ENCODE results near the gene SGK2. TPM values are rescaled to one million over a fixed set of nuclear protein-coding genes. Genes with fewer than 3 reads are reported as not detected.
A peak's percentile ranks its signal among the peaks of the same experiment; 100 is the strongest.

SGK2 gene
- total and polyA plus RNA-seq, 9 of the 15 experiments (the other 6 are each of a cell fraction or from before 2014, with no cell fraction given) = 0.07 to 0.31 (median 0.15) TPM; not detected in 2

DNA sequence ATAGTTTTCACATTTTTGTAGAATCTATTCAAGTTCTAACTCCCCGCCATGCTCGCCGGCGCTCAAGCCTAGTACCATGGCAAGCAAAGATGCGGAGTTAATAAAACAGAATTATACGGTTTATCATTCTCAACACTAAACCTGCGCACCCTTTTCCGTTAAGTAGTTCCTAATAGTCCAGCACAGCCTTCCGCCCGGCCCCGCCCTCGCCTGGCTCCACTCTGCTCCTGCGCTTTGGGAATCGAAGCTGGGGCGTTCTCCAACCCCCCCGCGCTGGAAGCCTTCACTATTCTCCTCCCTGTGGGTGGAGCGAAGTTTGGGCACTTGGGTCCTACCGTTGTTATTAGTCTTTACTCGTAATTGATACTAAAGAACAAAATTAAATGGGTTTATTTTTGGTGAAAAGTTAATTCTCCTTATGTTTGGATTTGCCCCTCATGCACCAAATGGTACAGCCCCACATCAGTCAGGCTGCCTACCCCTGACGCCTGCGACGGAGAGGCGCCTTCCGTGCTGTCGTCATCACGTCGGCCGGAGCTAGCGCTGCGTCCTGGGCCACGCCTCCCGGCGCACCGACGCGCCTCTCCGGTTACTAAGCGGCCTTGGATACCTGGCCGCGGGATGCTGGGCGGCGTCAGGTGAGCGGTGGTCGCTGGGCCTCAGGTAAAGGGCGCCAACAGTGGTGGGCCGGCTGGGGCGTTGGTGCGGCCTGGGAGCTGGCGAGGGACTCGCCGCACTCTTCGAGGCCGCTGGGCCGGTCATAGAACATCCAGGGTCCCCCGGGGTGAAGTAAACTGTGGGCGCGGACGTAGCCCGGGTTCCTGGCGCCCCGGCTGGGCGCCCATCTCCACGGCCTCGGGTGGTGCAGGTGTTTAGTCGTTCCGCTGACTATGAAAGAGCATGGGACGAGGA lies 31.8 kb downstream of the SGK2 start, which contains the start of gene IFT52 (continued):
- TF ChIP-seq, protein P1, sequence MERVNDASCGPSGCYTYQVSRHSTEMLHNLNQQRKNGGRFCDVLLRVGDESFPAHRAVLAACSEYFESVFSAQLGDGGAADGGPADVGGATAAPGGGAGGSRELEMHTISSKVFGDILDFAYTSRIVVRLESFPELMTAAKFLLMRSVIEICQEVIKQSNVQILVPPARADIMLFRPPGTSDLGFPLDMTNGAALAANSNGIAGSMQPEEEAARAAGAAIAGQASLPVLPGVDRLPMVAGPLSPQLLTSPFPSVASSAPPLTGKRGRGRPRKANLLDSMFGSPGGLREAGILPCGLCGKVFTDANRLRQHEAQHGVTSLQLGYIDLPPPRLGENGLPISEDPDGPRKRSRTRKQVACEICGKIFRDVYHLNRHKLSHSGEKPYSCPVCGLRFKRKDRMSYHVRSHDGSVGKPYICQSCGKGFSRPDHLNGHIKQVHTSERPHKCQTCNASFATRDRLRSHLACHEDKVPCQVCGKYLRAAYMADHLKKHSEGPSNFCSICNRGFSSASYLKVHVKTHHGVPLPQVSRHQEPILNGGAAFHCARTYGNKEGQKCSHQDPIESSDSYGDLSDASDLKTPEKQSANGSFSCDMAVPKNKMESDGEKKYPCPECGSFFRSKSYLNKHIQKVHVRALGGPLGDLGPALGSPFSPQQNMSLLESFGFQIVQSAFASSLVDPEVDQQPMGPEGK (CRISPR knock-in tag; IDR thresholded peaks at IDR 0.05; ENCODE audit: borderline replicate concordance) = peak; percentile 65; the same call in 1 of the 2 replicates
- TF ChIP-seq, protein P2, sequence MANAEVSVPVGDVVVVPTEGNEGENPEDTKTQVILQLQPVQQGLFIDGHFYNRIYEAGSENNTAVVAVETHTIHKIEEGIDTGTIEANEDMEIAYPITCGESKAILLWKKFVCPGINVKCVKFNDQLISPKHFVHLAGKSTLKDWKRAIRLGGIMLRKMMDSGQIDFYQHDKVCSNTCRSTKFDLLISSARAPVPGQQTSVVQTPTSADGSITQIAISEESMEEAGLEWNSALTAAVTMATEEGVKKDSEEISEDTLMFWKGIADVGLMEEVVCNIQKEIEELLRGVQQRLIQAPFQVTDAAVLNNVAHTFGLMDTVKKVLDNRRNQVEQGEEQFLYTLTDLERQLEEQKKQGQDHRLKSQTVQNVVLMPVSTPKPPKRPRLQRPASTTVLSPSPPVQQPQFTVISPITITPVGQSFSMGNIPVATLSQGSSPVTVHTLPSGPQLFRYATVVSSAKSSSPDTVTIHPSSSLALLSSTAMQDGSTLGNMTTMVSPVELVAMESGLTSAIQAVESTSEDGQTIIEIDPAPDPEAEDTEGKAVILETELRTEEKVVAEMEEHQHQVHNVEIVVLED (CRISPR knock-in tag; IDR thresholded peaks at IDR 0.05) = peak; percentile 99
- TF ChIP-seq CXXC5 (CRISPR knock-in tag; IDR thresholded peaks at IDR 0.05) (peak; percentile 93), ZNF174 (CRISPR knock-in tag; IDR thresholded peaks at IDR 0.05) (no peak), TCF7L2 (IDR thresholded peaks at IDR 0.05; ENCODE audit: low read depth, low read length) (peak; percentile 90), ZBTB12 (CRISPR knock-in tag; IDR thresholded peaks at IDR 0.05) (peak; percentile 91), SRSF3 (IDR thresholded peaks at IDR 0.05; ENCODE audit: insufficient read depth, low read length) (no peak), GTF2F1 (IDR thresholded peaks at IDR 0.05; ENCODE audit: low read depth, low read length) (no peak), CHD1 (IDR thresholded peaks at IDR 0.05; ENCODE audit: low read length) (peak; percentile 53), KLF1 (tag; IDR thresholded peaks at IDR 0.05) (peak; percentile 70), TEAD1 (CRISPR knock-in tag; IDR thresholded peaks at IDR 0.05) (peak in 1 of 2 experiments; percentile 38; a peak in 2 of 4 replicates), CSDE1 (IDR thresholded peaks at IDR 0.05) (0 out of 4 replicates have a peak, but pooled peaks of 1 of the 2 experiments have one; percentile 34)
- TF ChIP-seq, protein P3, sequence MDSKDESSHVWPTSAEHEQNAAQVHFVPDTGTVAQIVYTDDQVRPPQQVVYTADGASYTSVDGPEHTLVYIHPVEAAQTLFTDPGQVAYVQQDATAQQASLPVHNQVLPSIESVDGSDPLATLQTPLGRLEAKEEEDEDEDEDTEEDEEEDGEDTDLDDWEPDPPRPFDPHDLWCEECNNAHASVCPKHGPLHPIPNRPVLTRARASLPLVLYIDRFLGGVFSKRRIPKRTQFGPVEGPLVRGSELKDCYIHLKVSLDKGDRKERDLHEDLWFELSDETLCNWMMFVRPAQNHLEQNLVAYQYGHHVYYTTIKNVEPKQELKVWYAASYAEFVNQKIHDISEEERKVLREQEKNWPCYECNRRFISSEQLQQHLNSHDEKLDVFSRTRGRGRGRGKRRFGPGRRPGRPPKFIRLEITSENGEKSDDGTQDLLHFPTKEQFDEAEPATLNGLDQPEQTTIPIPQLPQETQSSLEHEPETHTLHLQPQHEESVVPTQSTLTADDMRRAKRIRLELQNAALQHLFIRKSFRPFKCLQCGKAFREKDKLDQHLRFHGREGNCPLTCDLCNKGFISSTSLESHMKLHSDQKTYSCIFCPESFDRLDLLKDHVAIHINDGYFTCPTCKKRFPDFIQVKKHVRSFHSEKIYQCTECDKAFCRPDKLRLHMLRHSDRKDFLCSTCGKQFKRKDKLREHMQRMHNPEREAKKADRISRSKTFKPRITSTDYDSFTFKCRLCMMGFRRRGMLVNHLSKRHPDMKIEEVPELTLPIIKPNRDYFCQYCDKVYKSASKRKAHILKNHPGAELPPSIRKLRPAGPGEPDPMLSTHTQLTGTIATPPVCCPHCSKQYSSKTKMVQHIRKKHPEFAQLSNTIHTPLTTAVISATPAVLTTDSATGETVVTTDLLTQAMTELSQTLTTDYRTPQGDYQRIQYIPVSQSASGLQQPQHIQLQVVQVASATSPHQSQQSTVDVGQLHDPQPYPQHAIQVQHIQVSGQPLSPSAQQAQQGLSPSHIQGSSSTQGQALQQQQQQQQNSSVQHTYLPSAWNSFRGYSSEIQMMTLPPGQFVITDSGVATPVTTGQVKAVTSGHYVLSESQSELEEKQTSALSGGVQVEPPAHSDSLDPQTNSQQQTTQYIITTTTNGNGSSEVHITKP (IDR thresholded peaks at IDR 0.05; ENCODE audit: partially characterized antibody) = peak; percentile 100
- TF ChIP-seq, protein P4, sequence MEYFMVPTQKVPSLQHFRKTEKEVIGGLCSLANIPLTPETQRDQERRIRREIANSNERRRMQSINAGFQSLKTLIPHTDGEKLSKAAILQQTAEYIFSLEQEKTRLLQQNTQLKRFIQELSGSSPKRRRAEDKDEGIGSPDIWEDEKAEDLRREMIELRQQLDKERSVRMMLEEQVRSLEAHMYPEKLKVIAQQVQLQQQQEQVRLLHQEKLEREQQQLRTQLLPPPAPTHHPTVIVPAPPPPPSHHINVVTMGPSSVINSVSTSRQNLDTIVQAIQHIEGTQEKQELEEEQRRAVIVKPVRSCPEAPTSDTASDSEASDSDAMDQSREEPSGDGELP (CRISPR knock-in tag; IDR thresholded peaks at IDR 0.05; ENCODE audit: borderline replicate concordance) = peak; percentile 42; the same call in 1 of the 2 replicates

All from K562 (cell line).